Activated CD4-positive, alpha-beta memory T cell treated with anti-CD3 and anti-CD28 coated beads, Interleukin-2, amount 10 ng/mL, durations not matched to agents 7 days and 5 days (primary cell): Measurements from ENCODE around the gene ETDB. TPM values are rescaled to one million over a fixed set of nuclear protein-coding genes. Genes with fewer than 3 reads are reported as not detected.
"Not testable (repeated sequence)": the region's sequence is repeated elsewhere in the genome, so short reads cannot be mapped to it uniquely, and the experiment has no call there.

ENCODE experiments used
- CTCF ChIA-PET: fragments of 350-600 bp; sonication (Branson Sonifier 250); formaldehyde crosslinking; loops from one replicate; lab custom pipeline; 2021; ENCODE audit warnings: antibody characterized with exemption, inconsistent platforms; lab: Charles Lee
- POLR2A ChIA-PET: fragments of 350-600 bp; sonication (Branson Sonifier 250); formaldehyde crosslinking; loops from one replicate; lab custom pipeline; 2021; ENCODE audit warnings: antibody characterized with exemption; lab: Charles Lee
- DNase-seq: peaks from one replicate; pipeline ENCODE4 v3.0.0-alpha.2; 2020
- H3K27ac Mint-ChIP-seq: one replicate; pipeline ENCODE4 v1.8.0; 2021; ENCODE audit warnings: mild to moderate bottlenecking, mixed read lengths
- H3K27me3 Mint-ChIP-seq: one replicate; pipeline ENCODE4 v1.8.0; 2021; ENCODE audit warnings: mixed read lengths
- H3K36me3 Mint-ChIP-seq: one replicate; pipeline ENCODE4 v1.8.0; 2021; ENCODE audit warnings: low read depth, mixed read lengths
- H3K4me1 Mint-ChIP-seq: one replicate; pipeline ENCODE4 v1.8.0; 2021; ENCODE audit warnings: mixed read lengths
- H3K4me3 Mint-ChIP-seq: one replicate; pipeline ENCODE4 v1.8.0; 2021; ENCODE audit warnings: mild to moderate bottlenecking, mixed read lengths
- H3K9me3 Mint-ChIP-seq: one replicate; pipeline ENCODE4 v1.8.0; 2021; ENCODE audit warnings: mixed read lengths
- total RNA-seq, 2 experiments: library from RNA; stranded (reverse); gene quantifications; one replicate each; pipeline ENCODE4 v1.2.3, GENCODE V29; 2021

ETDB gene
- total RNA-seq, result not detected

GRCh38 chrX:135120056-135120576, at the start of gene ETDB:
Gene ETDB (minus strand): TSS chrX:135120526. CDS start chrX:135119261, 1,265 bp downstream.
- POLR2A ChIA-PET, result not testable (repeated sequence)

GRCh38 chrX:135169534-135169933, 49.2 kb upstream of the ETDB start:
- CTCF ChIA-PET, H3K4me3 Mint-ChIP-seq, H3K4me1 Mint-ChIP-seq, H3K36me3 Mint-ChIP-seq, H3K9me3 Mint-ChIP-seq, H3K27ac Mint-ChIP-seq, H3K27me3 Mint-ChIP-seq, DNase-seq, POLR2A ChIA-PET: not testable (repeated sequence)

More at GRCh38 chrX:135120056-135120576, at the start of gene ETDB:
- DNase-seq, CTCF ChIA-PET, H3K27ac Mint-ChIP-seq, H3K27me3 Mint-ChIP-seq, H3K4me3 Mint-ChIP-seq, H3K4me1 Mint-ChIP-seq, H3K9me3 Mint-ChIP-seq, H3K36me3 Mint-ChIP-seq: not testable (repeated sequence)

GRCh38 chrX:135168486-135168885, 48.2 kb upstream of the ETDB start:
- H3K36me3 Mint-ChIP-seq, result no peaks in the 10 kb centered on the region

GRCh38 chrX:135154688-135155087, 34.4 kb upstream of the ETDB start:
- H3K27ac Mint-ChIP-seq, CTCF ChIA-PET, POLR2A ChIA-PET, H3K36me3 Mint-ChIP-seq, H3K4me3 Mint-ChIP-seq, H3K9me3 Mint-ChIP-seq, DNase-seq: not testable (repeated sequence)
- H3K4me1 Mint-ChIP-seq, result peaks cover 15% of the 10 kb centered on the region
- peaks cover 11% of the 10 kb centered on the region for H3K27me3 Mint-ChIP-seq

More at GRCh38 chrX:135168486-135168885, 48.2 kb upstream of the ETDB start:
- Mint-ChIP-seq H3K4me3 (no peak overlapping the region), H3K27ac (no peak overlapping the region), H3K4me1 (peaks cover 4% of the 10 kb centered on the region), H3K9me3 (no peaks in the 10 kb centered on the region), H3K27me3 (peaks cover 9% of the 10 kb centered on the region)
- POLR2A ChIA-PET, result no interaction called here
- CTCF ChIA-PET, result no interaction called here
- no peak for DNase-seq

GRCh38 chrX:135126145-135126544, 5.8 kb upstream of the ETDB start:
- H3K36me3 Mint-ChIP-seq, H3K27ac Mint-ChIP-seq, H3K9me3 Mint-ChIP-seq, H3K27me3 Mint-ChIP-seq, POLR2A ChIA-PET, DNase-seq, CTCF ChIA-PET, H3K4me3 Mint-ChIP-seq, H3K4me1 Mint-ChIP-seq: not testable (repeated sequence)

GRCh38 chrX:135116064-135116463, 4.3 kb downstream of the ETDB start:
- H3K36me3 Mint-ChIP-seq, result not testable (repeated sequence)

GRCh38 chrX:135114392-135114791, 5.9 kb downstream of the ETDB start:
- no peak overlapping the region for H3K27ac Mint-ChIP-seq
- no peaks in the 10 kb centered on the region for H3K9me3 Mint-ChIP-seq
- ChIA-PET POLR2A (no interaction called here), CTCF (no interaction called here)
- H3K4me1 Mint-ChIP-seq, result no peaks in the 10 kb centered on the region
- H3K36me3 Mint-ChIP-seq, result no peaks in the 10 kb centered on the region
- peaks cover 11% of the 10 kb centered on the region for H3K27me3 Mint-ChIP-seq
- no peak overlapping the region for H3K4me3 Mint-ChIP-seq
- DNase-seq, result no peak

More at GRCh38 chrX:135116064-135116463, 4.3 kb downstream of the ETDB start:
- H3K27me3 Mint-ChIP-seq, H3K9me3 Mint-ChIP-seq, H3K27ac Mint-ChIP-seq, CTCF ChIA-PET, H3K4me3 Mint-ChIP-seq, H3K4me1 Mint-ChIP-seq, DNase-seq, POLR2A ChIA-PET: not testable (repeated sequence)

GRCh38 chrX:135112743-135113142, 7.6 kb downstream of the ETDB start:
- no peak overlapping the region for H3K27ac Mint-ChIP-seq
- no peaks in the 10 kb centered on the region for H3K4me1 Mint-ChIP-seq
- H3K36me3 Mint-ChIP-seq, result no peaks in the 10 kb centered on the region
- ChIA-PET POLR2A (no interaction called here), CTCF (interaction anchor here (1.2 to 2.0 kb wide), 2 partner anchors 27 to 73 kb away, joined by 4 to 11 read pairs; no protein-coding TSS in a partner anchor)
- no peak overlapping the region for H3K4me3 Mint-ChIP-seq
- DNase-seq, result no peak
- H3K27me3 Mint-ChIP-seq, result peaks cover 24% of the 10 kb centered on the region
- H3K9me3 Mint-ChIP-seq, result no peaks in the 10 kb centered on the region

- CTCF ChIA-PET, result interaction anchor here (1.1 to 2.0 kb wide), 3 partner anchors 26 to 74 kb away, joined by 3 to 11 read pairs (median 4); no protein-coding TSS in a partner anchor
- no peak overlapping the region for H3K27ac Mint-ChIP-seq
- peaks cover 24% of the 10 kb centered on the region for H3K27me3 Mint-ChIP-seq
- H3K9me3 Mint-ChIP-seq, result no peaks in the 10 kb centered on the region
- H3K4me3 Mint-ChIP-seq, result no peak overlapping the region
- peak; percentile 31 for DNase-seq
- no peaks in the 10 kb centered on the region for H3K4me1 Mint-ChIP-seq
- POLR2A ChIA-PET, result no interaction called here
- H3K36me3 Mint-ChIP-seq, result no peaks in the 10 kb centered on the region
These were observed 8.1 kb downstream of the ETDB start for GRCh38 chrX:135112096-135112729.

- ChIA-PET POLR2A (no interaction called here), CTCF (no interaction called here)
- Mint-ChIP-seq H3K9me3 (no peaks in the 10 kb centered on the region), H3K4me1 (no peaks in the 10 kb centered on the region), H3K27me3 (peaks cover 29% of the 10 kb centered on the region), H3K4me3 (no peak overlapping the region), H3K36me3 (no peaks in the 10 kb centered on the region), H3K27ac (no peak overlapping the region)
- no peak for DNase-seq
These were observed 10.8 kb downstream of the ETDB start for GRCh38 chrX:135109554-135109953.

GRCh38 chrX:135099493-135099783, 20.9 kb downstream of the ETDB start:
- Mint-ChIP-seq H3K27me3 (peaks cover 51% of the 10 kb centered on the region), H3K4me3 (peak overlapping the region; percentile 63), H3K4me1 (peaks cover 8% of the 10 kb centered on the region), H3K36me3 (no peaks in the 10 kb centered on the region), H3K9me3 (no peaks in the 10 kb centered on the region), H3K27ac (no peak overlapping the region)
- DNase-seq, result no peak
- POLR2A ChIA-PET, result no interaction called here
- CTCF ChIA-PET, result no interaction called here

GRCh38 chrX:135097196-135097744, 23.1 kb downstream of the ETDB start:
- H3K4me1 Mint-ChIP-seq, DNase-seq, H3K9me3 Mint-ChIP-seq, H3K36me3 Mint-ChIP-seq, POLR2A ChIA-PET, H3K27ac Mint-ChIP-seq: not testable (repeated sequence)
- peaks cover 32% of the 10 kb centered on the region for H3K27me3 Mint-ChIP-seq
- CTCF ChIA-PET, result interaction anchor here (0.9 kb wide), 1 partner anchor 11 kb away, joined by 3 read pairs; no protein-coding TSS in a partner anchor
- peak overlapping the region; percentile 35 for H3K4me3 Mint-ChIP-seq

GRCh38 chrX:135095715-135096114, 24.6 kb downstream of the ETDB start:
- H3K4me1 Mint-ChIP-seq, result peaks cover 8% of the 10 kb centered on the region
- no peaks in the 10 kb centered on the region for H3K9me3 Mint-ChIP-seq
- H3K4me3 Mint-ChIP-seq, result no peak overlapping the region
- ChIA-PET POLR2A (no interaction called here), CTCF (no interaction called here)
- DNase-seq, result no peak
- H3K27ac Mint-ChIP-seq, result no peak overlapping the region
- H3K27me3 Mint-ChIP-seq, result peaks cover 30% of the 10 kb centered on the region
- H3K36me3 Mint-ChIP-seq, result no peaks in the 10 kb centered on the region

- CTCF ChIA-PET, result no interaction called here
- Mint-ChIP-seq H3K36me3 (no peaks in the 10 kb centered on the region), H3K4me3 (no peak overlapping the region), H3K27me3 (peaks cover 22% of the 10 kb centered on the region), H3K27ac (no peak overlapping the region), H3K9me3 (no peaks in the 10 kb centered on the region), H3K4me1 (peaks cover 8% of the 10 kb centered on the region)
- POLR2A ChIA-PET, result no interaction called here
- no peak for DNase-seq
These were observed 25.6 kb downstream of the ETDB start for GRCh38 chrX:135094726-135095125.
